Right ventricle myocardium inferior (tissue), 1 donor: ENCODE results near the gene CSTPP1. TPM values are rescaled to one million over a fixed set of nuclear protein-coding genes. Genes with fewer than 3 reads are reported as not detected.
A peak's percentile ranks its signal among the peaks of the same experiment; 100 is the strongest.
"Not testable (repeated sequence)": the region's sequence is repeated elsewhere in the genome, so short reads cannot be mapped to it uniquely, and the experiment has no call there.

Experiments used
- ATAC-seq: fragments of 200-7000 bp; cut with Tn5 transposase; one replicate; pipeline ENCODE4 v1.9.1; 2020; ENCODE audit warnings: mild to moderate bottlenecking, moderate library complexity
- DNase-seq: peaks from one replicate; pipeline ENCODE4 v3.0.0; 2021; ENCODE audit errors: missing footprints
- intact Hi-C: fragments of 100-400 bp; cut with DNase I; formaldehyde crosslinking; loops from one replicate; pipeline ENCODE4 v1.11.0; 2022
- total RNA-seq: library from RNA; stranded (reverse); fragmentation: NEBNext Ultra II Directional; extraction: Animal tissue kit (Norgen Biotek cat#: 25700); gene quantifications from one replicate; pipeline ENCODE4 v1.2.1, GENCODE V29; 2021
- donor health status: DM: no; HTN: yes; CAD: no; lungs with severe emphysema.

The CSTPP1 gene
- total RNA-seq, 1 donor from 2014 or later, result 11.0 TPM

GRCh38 chr11:46903846-46904245 lies 32.7 kb upstream of the CSTPP1 start:
- DNase-seq (peak; percentile 80), ATAC-seq (peak; percentile 93)
- intact Hi-C loops, result no loop called here

GRCh38 chr11:46905806-46906205 lies 30.8 kb upstream of the CSTPP1 start:
- no peak for DNase-seq
- intact Hi-C loops, result no loop called here
- ATAC-seq, result no peak

- intact Hi-C loops, result no loop called here
- DNase-seq, result no peak
- no peak for ATAC-seq
These were observed 29.9 kb upstream of the CSTPP1 start for GRCh38 chr11:46906609-46907041.

- ATAC-seq, result no peak
- intact Hi-C loops, result no loop called here
- no peak for DNase-seq
These were observed 29.0 kb upstream of the CSTPP1 start for GRCh38 chr11:46907606-46908005.

DNA sequence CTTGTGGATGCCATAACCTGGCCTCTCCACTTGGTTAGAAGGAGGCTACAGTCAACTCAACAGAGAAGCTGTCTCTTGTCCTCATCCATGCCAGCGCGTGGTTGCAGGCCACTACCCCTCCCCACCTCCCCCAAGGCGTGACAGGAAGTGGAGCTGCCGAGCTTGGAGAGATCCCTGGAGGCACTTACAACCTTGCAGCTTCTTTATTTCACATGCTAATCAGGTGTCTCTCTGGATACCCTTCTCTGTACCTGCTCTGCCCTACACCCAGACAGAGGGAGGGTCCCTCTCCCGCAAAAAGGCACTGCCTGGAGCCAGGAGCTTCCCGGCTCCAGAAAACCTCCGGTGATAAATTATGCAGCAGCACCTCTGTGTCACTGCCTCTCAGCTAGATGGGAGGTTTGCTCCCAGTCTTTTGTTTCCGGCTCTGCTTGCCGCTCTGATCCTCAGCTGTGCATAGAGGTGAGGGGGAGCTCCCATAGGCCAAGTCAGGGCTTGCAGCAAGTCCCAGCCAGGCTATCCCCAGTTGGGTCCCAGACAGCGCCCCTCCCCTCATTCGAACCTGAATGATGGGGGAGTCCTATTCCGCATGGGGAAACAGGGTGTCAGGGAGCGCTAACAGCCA lies 23.9 kb upstream of the CSTPP1 start:
- DNase-seq (no peak), ATAC-seq (no peak)
- intact Hi-C loops, result no loop called here

GRCh38 chr11:46913484-46913883 lies 23.1 kb upstream of the CSTPP1 start:
- DNase-seq, result no peak
- intact Hi-C loops, result no loop called here
- no peak for ATAC-seq

DNA sequence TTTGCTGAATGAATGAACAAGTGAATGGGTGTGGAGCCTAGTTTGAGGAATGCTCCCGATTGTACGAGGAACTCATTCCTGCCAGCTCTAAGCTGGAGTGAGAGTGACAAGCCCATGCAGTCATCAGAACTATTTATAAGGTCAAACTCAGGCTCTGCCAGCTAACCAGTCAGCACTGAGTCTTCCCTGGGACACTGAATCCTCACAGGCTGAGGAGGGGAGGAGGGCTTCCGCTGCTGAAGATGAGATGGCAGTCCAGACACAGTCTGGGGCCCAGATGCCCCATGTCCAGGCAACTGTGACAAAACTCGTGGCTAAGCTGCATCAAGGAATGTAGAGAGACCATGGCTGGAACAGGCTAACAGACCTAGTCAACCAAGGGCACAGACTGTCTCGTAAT lies 22.2 kb upstream of the CSTPP1 start:
- intact Hi-C loops, result no loop called here
- ATAC-seq (peak; percentile 77), DNase-seq (no peak)

DNA sequence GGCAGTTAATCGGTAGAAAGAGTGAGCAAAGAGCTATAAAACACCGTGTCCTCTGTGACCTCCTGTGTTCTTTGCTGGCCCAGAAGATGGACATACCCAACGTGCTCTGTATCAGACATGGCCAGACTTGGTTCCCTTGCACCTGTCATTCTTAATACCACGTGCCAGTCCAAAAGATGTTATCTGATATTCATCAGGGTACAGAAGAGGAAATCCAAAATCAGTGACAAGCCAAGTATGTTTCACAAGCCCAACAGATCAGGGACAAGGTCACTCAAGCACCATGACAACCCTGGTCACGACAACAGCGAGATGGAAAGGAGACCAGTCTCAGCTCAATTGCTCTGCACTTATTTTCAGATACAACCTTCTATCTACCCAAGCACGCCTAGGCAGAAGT lies 21.7 kb upstream of the CSTPP1 start:
- intact Hi-C loops, result no loop called here
- DNase-seq (no peak), ATAC-seq (no peak)

DNA sequence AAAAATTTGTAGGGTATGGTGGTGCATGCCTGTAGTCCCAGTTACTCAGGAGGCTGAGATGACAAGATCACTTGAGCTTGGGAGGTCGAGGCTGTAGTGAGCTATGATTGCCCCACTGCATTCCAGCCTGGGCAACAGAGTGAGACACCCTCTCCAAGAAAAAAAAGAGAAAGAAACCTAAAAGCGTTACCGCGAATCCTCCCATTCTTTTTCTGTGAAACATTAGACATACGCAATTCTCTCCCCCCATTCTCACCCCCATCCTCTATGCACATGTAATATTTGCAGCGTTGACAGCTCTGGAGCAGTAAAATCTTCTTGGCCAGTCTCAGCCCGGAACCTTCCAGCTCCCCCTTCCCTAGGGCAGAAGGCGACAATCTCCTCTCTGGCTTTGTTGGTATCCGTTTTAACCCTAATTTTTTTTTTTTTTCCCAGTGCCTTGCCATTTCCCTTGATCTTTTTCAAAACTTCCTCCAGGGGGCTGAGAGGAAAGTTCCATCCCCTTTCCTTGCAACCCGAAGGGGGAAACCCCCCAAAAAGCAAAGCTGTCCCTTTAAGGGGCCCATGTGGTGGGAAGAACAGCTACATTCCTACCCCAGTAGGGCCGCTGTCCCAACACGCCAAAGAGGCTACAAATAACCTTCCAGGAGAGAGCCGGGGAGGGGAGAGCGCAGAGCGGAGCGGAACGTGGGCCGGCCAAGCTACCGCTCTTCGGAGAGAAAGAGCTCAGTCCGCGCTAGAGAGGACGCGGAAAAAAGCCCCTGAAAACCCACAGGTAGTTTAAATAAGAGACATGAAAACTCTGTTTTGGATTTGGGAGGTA lies 20.1 kb upstream of the CSTPP1 start:
- DNase-seq, result no peak
- intact Hi-C loops, result loop anchor here (2.0 kb wide), 1 partner anchor 88 kb away; no protein-coding TSS in a partner anchor

DNA sequence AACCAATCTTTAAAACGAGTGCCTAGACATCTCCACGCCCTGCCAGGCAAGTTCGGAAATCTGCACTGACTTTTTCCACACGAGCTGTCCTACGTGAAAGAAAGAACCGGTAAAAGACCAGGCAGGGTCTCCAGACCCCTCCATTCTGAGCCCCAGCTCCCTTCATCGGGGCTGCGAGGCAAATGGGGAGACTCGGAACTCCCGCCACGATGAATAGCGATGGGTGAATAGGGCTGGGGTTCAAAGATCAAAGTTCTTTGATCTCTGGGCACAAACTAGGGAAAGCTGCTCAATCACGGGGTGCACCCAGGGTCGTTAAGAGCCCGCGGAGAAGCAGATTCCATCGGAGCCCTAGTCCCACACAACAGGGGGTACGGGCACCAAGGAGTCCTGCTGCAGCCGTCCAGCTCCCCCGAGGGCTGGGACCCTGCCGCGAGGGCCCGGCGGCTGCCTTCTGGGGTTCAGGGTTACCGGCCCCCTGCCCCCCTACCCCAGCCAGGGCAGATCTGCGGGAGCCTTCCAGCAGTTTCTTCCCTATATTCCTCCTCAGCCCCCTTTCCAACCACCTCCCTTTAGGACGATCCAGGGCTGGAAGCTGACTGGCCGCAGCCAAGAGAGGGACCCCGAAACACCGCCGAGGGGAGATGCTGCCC lies 19.3 kb upstream of the CSTPP1 start:
- ATAC-seq, result no peak
- intact Hi-C loops, result loop anchor here (2.0 kb wide), 1 partner anchor 88 kb away; no protein-coding TSS in a partner anchor

More for the DNA sequence above, 20.1 kb upstream of the CSTPP1 start:
- ATAC-seq, result peak; percentile 77

GRCh38 chr11:46917762-46918082 lies 18.8 kb upstream of the CSTPP1 start:
- ATAC-seq (no peak), DNase-seq (no peak)
- intact Hi-C loops, result loop anchor here (2.0 kb wide), 2 partner anchors 21 to 87 kb away; no protein-coding TSS in a partner anchor

More for the DNA sequence above, 19.3 kb upstream of the CSTPP1 start:
- DNase-seq, result no peak

- DNase-seq, result no peak
- intact Hi-C loops, result loop anchor here (2.0 kb wide), 1 partner anchor 21 kb away; no protein-coding TSS in a partner anchor
- ATAC-seq, result peak; percentile 55
These were observed 18.3 kb upstream of the CSTPP1 start, which contains the start of gene LRP4 for GRCh38 chr11:46918083-46918787. TSS of gene LRP4 (minus strand) at chr11:46918550. CDS start at chr11:46918379, 171 bp downstream.

DNA sequence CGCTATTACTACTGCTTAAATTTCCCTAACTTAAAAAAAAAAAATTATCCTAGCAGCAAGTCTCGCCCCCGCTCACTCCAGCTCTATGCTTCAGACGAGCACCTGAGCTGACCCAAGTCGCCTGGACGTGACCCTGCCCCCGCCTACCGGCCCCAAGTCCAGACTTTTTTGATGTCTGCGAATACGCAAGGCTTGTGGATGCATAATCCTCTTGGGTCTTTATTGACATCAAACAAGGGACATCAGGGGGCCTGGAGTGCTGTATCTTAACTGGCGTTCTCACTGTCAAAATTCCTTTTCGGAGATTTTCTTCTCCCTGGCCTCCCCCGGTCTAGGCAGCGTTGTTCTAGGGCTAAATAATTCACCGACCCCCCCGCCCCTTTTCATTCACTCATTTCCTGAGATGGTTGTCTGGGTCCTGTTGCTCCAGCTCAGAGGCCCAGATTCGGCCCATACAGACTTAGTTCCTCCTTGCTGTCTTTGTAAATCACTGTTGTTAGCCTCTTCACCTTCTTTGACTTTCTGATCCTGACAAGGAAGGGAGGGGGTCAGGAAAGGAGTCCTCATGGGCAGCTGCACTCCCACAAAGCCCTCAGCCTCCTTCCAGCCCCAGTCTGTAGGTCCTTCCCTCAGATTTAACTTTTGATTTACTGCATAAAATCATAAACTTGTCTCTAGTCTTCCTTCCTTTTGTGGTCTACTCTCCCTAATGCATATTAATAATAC lies 17.6 kb upstream of the CSTPP1 start:
- no peak for DNase-seq
- ATAC-seq, result no peak
- intact Hi-C loops, result loop anchor here (2.0 kb wide), 1 partner anchor 22 kb away; no protein-coding TSS in a partner anchor

GRCh38 chr11:46920755-46921154 lies 15.8 kb upstream of the CSTPP1 start:
- ATAC-seq, result peak; percentile 68
- no peak for DNase-seq
- intact Hi-C loops, result no loop called here

- ATAC-seq, intact Hi-C loops, DNase-seq: not testable (repeated sequence)
These were observed 8.6 kb upstream of the CSTPP1 start for GRCh38 chr11:46927928-46928327.

- DNase-seq, intact Hi-C loops, ATAC-seq: not testable (repeated sequence)
These were observed 7.9 kb upstream of the CSTPP1 start for GRCh38 chr11:46928701-46929100.

DNA sequence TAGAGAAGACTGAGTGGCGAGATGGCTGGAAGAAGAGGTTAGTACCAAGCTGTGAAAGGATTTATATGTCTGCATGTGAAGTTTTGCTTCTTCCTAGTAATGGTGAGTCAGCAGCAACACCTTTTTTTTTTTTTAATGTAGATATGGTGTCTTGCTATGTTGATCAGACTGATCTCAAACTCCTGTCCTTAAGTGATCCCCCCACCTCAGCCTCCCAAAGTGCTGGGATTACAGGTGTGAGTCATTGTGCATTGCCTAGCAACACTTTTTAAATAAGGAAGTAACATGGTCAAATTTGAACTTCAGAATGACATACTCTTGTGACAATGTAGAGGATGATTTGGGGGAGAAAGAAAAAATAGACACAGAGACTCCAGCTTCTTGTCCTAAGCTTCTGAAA lies 6.5 kb upstream of the CSTPP1 start:
- DNase-seq (no peak), ATAC-seq (no peak)
- intact Hi-C loops, result no loop called here

DNA sequence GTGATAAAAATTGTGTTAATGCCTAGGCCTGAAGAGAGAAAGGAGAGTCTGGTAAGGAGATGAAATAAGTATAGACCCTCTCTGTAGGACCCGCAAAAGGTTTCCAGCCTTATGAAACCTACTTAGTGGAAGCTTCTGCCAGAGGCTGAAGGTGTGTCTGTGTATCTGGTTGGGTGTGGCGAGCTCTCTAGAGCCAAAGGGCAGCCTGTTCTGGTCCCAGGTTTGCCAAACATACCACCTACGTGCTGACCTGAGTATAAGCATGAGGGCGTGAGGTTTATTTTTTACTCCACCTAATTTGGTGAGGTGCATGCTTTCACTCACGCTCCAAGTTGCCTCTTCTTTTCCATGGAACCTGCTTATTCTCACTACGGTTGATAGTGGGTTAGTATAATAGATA lies 5.6 kb downstream of the CSTPP1 start:
- DNase-seq (no peak), ATAC-seq (no peak)
- intact Hi-C loops, result no loop called here
